K562 (cell line): ENCODE measurements around the gene DLGAP1. TPM values are rescaled to one million over a fixed set of nuclear protein-coding genes. Genes with fewer than 3 reads are reported as not detected.

Source experiments
- ATAC-seq: fragments of 200-7000 bp; cut with Tn5 transposase; 3 replicates; pipeline ENCODE4 v1.9.1; 2020; ENCODE audit warnings: moderate library complexity
- BruUV-seq: library from RNA; stranded (reverse); fragments of 400-500 nt; replicated peaks from 2 replicates; lab custom pipeline; 2021; lab: Mats Ljungman, UMichigan
- CTCF ChIA-PET: fragments of 300-600 bp; formaldehyde crosslinking; extraction: SDS; loops from one replicate; lab custom pipeline; 2021; ENCODE audit warnings: low intra/inter-chr PET ratio; lab: Yijun Ruan, JAX
- POLR2A ChIA-PET: fragments of 300-600, 350-650 bp; sonication (Branson Sonifier 250); formaldehyde crosslinking; extraction: SDS; loops from one replicate; lab custom pipeline; 2021; ENCODE audit warnings: antibody characterized with exemption, inconsistent platforms; lab: Yijun Ruan, JAX
- DNase-seq, 4 experiments: peaks; one replicate each; pipeline versions ENCODE4 v3.0.0 to v3.0.0-alpha.2; 2011 to 2018; ENCODE audit warnings: low spot score in 3 of 4, mixed read lengths in 3 of 4; ENCODE audit errors: extremely low read depth in 1 of 4
- FAIRE-seq: peaks from 2 replicates; lab custom pipeline; 2011; peaks lifted over from hg19 to GRCh38; lab: Jason Lieb, UNC
- H2AFZ ChIP-seq: 2 replicates; pipeline ENCODE4 v1.6.0; 2011; ENCODE audit warnings: low read depth, low read length, control low read depth, inconsistent platforms
- H3K27ac ChIP-seq: fragments of 200-600 bp; 3 replicates; pipeline ENCODE4 v1.8.0; 2011; ENCODE audit warnings: low read depth, mild to moderate bottlenecking, control low read depth, inconsistent platforms, low read length, moderate library complexity, mixed read lengths; ENCODE audit errors: extremely low read depth
- H3K27me3 ChIP-seq, 2 experiments: fragments of 300-600 bp in 1 of 2; 2 replicates in 1 of 2; 3 replicates in 1 of 2; pipeline versions ENCODE4 v1.6.0 to v1.8.0; 2011; ENCODE audit warnings: inconsistent platforms in 2 of 2, low read length in 2 of 2, mild to moderate bottlenecking in 1 of 2, mixed read lengths in 1 of 2, moderate library complexity in 1 of 2; ENCODE audit not compliant: control insufficient read depth in 2 of 2, insufficient read depth in 2 of 2
- H3K36me3 ChIP-seq: fragments of 300-600 bp; 3 replicates; pipeline ENCODE4 v1.8.0; 2011; ENCODE audit warnings: mild to moderate bottlenecking, low read length, inconsistent platforms; ENCODE audit not compliant: control insufficient read depth, insufficient read depth
- H3K4me1 ChIP-seq, 2 experiments: fragments of 200-600 bp in 1 of 2; replicated peaks in 1 of 2; 2 replicates in 1 of 2; 3 replicates in 1 of 2; pipeline versions ENCODE4 v1.5.1 to v1.8.0; 2011; ENCODE audit warnings: inconsistent platforms in 2 of 2, low read length in 2 of 2, mild to moderate bottlenecking in 1 of 2, mixed read lengths in 1 of 2, moderate library complexity in 1 of 2; ENCODE audit not compliant: control insufficient read depth in 2 of 2, insufficient read depth in 2 of 2
- H3K4me2 ChIP-seq: 2 replicates; pipeline ENCODE4 v1.6.1; 2011; ENCODE audit warnings: low read length, control low read depth, inconsistent platforms, mixed read lengths; ENCODE audit not compliant: insufficient read depth
- H3K4me3 ChIP-seq: fragments of 200-600 bp; sonication (generic), shearing (Covaris generic); 2 replicates; pipeline ENCODE4 v1.5.1; 2016; ENCODE audit warnings: control low read depth, inconsistent platforms
- H3K79me2 ChIP-seq: fragments of 200-600 bp; 3 replicates; pipeline ENCODE4 v1.8.0; 2011; ENCODE audit warnings: low read length, inconsistent platforms; ENCODE audit not compliant: control insufficient read depth, insufficient read depth
- H3K9ac ChIP-seq, 2 experiments: 2 replicates each; pipeline versions ENCODE4 v1.6.0 to v1.6.1; 2011; ENCODE audit warnings: low read depth in 2 of 2, low read length in 2 of 2, control low read depth in 1 of 2, inconsistent platforms in 1 of 2, mild to moderate bottlenecking in 1 of 2, mixed read lengths in 1 of 2; ENCODE audit not compliant: insufficient read depth in 1 of 2
- H3K9me1 ChIP-seq: one replicate; pipeline ENCODE4 v1.6.0; 2011; ENCODE audit warnings: inconsistent platforms, mild to moderate bottlenecking, low read length, moderate library complexity; ENCODE audit not compliant: control insufficient read depth, insufficient read depth
- H3K9me3 ChIP-seq: replicated peaks from 2 replicates; pipeline ENCODE4 v1.5.1; 2011; ENCODE audit warnings: low read depth, low read length, inconsistent platforms; ENCODE audit not compliant: control insufficient read depth, insufficient read depth
- H4K20me1 ChIP-seq: replicated peaks from 2 replicates; pipeline ENCODE4 v1.6.1; 2011; ENCODE audit warnings: low read length, inconsistent platforms, mixed read lengths; ENCODE audit not compliant: control insufficient read depth, insufficient read depth
- CREB3 ChIP-seq: fragments of 450-650 bp; conservative IDR thresholded peaks from 2 replicates; pipeline ENCODE4 v1.6.1; 2016; ENCODE audit warnings: missing genetic modification characterization, low read depth, mild to moderate bottlenecking, missing compliant biosample characterization, moderate library complexity
- EP300 ChIP-seq: IDR thresholded peaks from 2 replicates; pipeline ENCODE4 v1.6.1; 2012; ENCODE audit warnings: low read length, improper control_type of control experiment
- FOXA3 ChIP-seq, 2 experiments: fragments of 450-650 bp in 1 of 2; sonication (generic) in 1 of 2; formaldehyde crosslinking; IDR thresholded peaks in 1 of 2; conservative IDR thresholded peaks in 1 of 2; 2 replicates each; pipeline versions ENCODE4 v1.4.0 to v1.8.0; 2020 to 2022; ENCODE audit warnings: mild to moderate bottlenecking in 2 of 2, missing genetic modification reagents in 1 of 2
- FOXP1 ChIP-seq: sonication (generic); formaldehyde crosslinking; IDR thresholded peaks from 2 replicates; pipeline ENCODE4 v1.8.0; 2022; ENCODE audit warnings: mild to moderate bottlenecking, missing genetic modification reagents
- NR0B1 ChIP-seq: fragments of 450-650 bp; IDR thresholded peaks from one replicate; pipeline ENCODE4 v1.6.1; 2018; ENCODE audit warnings: mild to moderate bottlenecking, moderate library complexity; ENCODE audit not compliant: partially characterized antibody
- TAL1 ChIP-seq: fragments of 450-650 bp; IDR thresholded peaks from 2 replicates; pipeline ENCODE4 v1.6.1; 2016; ENCODE audit warnings: mild to moderate bottlenecking
- TCF3 ChIP-seq: sonication (generic); formaldehyde crosslinking; IDR thresholded peaks from 2 replicates; pipeline ENCODE4 v1.4.0; 2020; ENCODE audit warnings: mild to moderate bottlenecking, missing genetic modification reagents
- TEAD1 ChIP-seq, 2 experiments: fragments of 450-650 bp in 1 of 2; sonication (generic) in 1 of 2; formaldehyde crosslinking; IDR thresholded peaks; 2 replicates each; pipeline versions ENCODE4 v1.4.0 to v1.8.0; 2020 to 2022; ENCODE audit warnings: mild to moderate bottlenecking in 2 of 2, missing genetic modification reagents in 1 of 2
- TRIM24 ChIP-seq, 2 experiments: fragments of 450-650 bp; IDR thresholded peaks; 2 replicates each; pipeline ENCODE4 v1.6.1; 2016
- USF1 ChIP-seq: sonication (generic); formaldehyde crosslinking; IDR thresholded peaks from 2 replicates; pipeline ENCODE4 v1.9.0; 2022; ENCODE audit warnings: mild to moderate bottlenecking, missing genetic modification reagents
- ZNF444 ChIP-seq: fragments of 250-450 bp; sonication (Bioruptor Pico); IDR thresholded peaks from 2 replicates; pipeline ENCODE4 v1.4.0; 2020; ENCODE audit warnings: mild to moderate bottlenecking, moderate library complexity
- WGBS: fragments of 100-300 bp; shearing (Covaris generic); methylation state at CpG from one replicate; pipeline ENCODE4 v1.1.6; 2016; ENCODE audit warnings: low coverage, mixed read lengths; ENCODE audit not compliant: insufficient coverage; ENCODE audit errors: missing lambda C conversion rate; 5-methylcytosine and 5-hydroxymethylcytosine counted together
- in situ Hi-C: fragments of 300-500 bp; cut with MboI; formaldehyde crosslinking; loops from 4 replicates; pipeline ENCODE4 v1.15.0; 2018; ENCODE audit warnings: inconsistent platforms, mixed read lengths
- intact Hi-C: fragments of 100-400 bp; cut with micrococcal nuclease; formaldehyde crosslinking; loops from 2 replicates; pipeline ENCODE4 v1.14.2; 2022
- polyA plus RNA-seq, 8 experiments: library from polyadenylated mRNA; depleted of rRNA in 4 of 8; stranded (reverse) in 5 of 8; unstranded in 3 of 8; fragments of >200 nt; fragmentation: Nextera tagmentation in 2 of 8; fragmentation: Illumina TruSeq in 1 of 8; extraction: Ambion mirVana in 2 of 8; extraction: Trizol in 1 of 8; gene quantifications; 2 replicates each; pipeline versions ENCODE4 v1.2.1 to v1.2.3, GENCODE V29; 2011 to 2014; ENCODE audit warnings: inconsistent platforms in 1 of 8, missing spikeins in 1 of 8
- total RNA-seq, 7 experiments: library from RNA; depleted of rRNA in 6 of 7; stranded (reverse); fragments of >200 nt in 6 of 7; fragmentation: Illumina TruSeq in 2 of 7; extraction: Trizol in 2 of 7; gene quantifications; 2 replicates each; pipeline versions ENCODE4 v1.2.1 to v1.2.3, GENCODE V29; 2011 to 2021; ENCODE audit warnings: low replicate concordance in 1 of 7

DLGAP1 gene
- total and polyA plus RNA-seq, 9 of the 15 experiments (the other 6 are each of a cell fraction or from before 2014, with no cell fraction given), result 0.04 to 0.22 (median 0.08) TPM

DNA sequence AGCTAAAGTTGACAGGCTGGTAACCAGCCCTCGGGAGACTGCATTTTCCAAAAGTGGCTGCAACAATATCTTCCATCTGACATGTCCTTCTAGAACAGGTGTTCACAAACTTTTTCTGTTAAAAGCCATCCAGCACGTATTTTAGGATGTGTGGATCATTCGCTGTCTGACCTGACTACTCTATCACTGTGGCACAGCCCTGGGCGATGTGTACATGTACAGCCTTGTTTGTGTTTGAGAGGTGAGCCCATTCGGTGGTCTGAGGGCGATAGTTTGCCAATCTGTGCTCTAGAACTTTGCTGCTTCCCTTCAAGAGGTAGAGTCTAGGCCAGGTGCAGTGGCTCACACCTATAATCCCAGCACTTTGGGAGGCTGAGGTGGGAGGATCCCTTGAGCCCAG is 839.0 kb downstream of the DLGAP1 start:
- CTCF ChIA-PET, result no interaction called here
- H3K9ac ChIP-seq, result peak overlapping the region; percentile 16 to 32; a peak in 3 of 4 replicates
- H3K27me3 ChIP-seq, result no peaks in the 10 kb centered on the region
- H3K9me1 ChIP-seq, result no peaks in the 10 kb centered on the region
- no peaks in the 10 kb centered on the region; the same call in 1 of the 2 replicates for H3K9me3 ChIP-seq
- no peaks in the 10 kb centered on the region for H4K20me1 ChIP-seq
- peak; percentile 2; the same call in 1 of the 3 replicates for ATAC-seq
- no peak overlapping the region; the same call in 1 of the 2 replicates for H3K4me2 ChIP-seq
- intact Hi-C loops, result no loop called here
- TF ChIP-seq USF1 (CRISPR knock-in tag), result peak; percentile 34
- peak in 1 of 2 experiments; percentile 10; a peak in 1 of 4 replicates for TF ChIP-seq TRIM24 (IDR thresholded peaks at IDR 0.05)
- TF ChIP-seq TEAD1 (CRISPR knock-in tag; IDR thresholded peaks at IDR 0.05), result 0 out of 4 replicates have a peak, but pooled peaks of 1 of the 2 experiments have one; percentile 28
- peak in 1 of 2 experiments; percentile 60; a peak in 1 of 4 replicates for TF ChIP-seq FOXA3 (CRISPR knock-in tag; conservative IDR thresholded peaks at IDR 0.05 in 1 of 2, IDR thresholded peaks at IDR 0.05 in 1 of 2)
- peak; percentile 59; the same call in 1 of the 2 replicates for TF ChIP-seq TAL1
- TF ChIP-seq FOXP1 (CRISPR knock-in tag), result 0 out of 2 replicates have a peak, but pooled peaks have one; percentile 31
- no peak for TF ChIP-seq CREB3
- TF ChIP-seq NR0B1, result no peak
- no peak for TF ChIP-seq EP300
- no peak for TF ChIP-seq ZNF444 (CRISPR knock-in tag)
- peak; percentile 39; the same call in 1 of the 2 replicates for TF ChIP-seq TCF3 (CRISPR knock-in tag)
- TF ChIP-seq, all 486 proteins: peak for 7
- H3K79me2 ChIP-seq, result no peaks in the 10 kb centered on the region
- in situ Hi-C loops, result no loop called here
- no TSS peak for BruUV-seq
- peak in 1 of 4 experiments; percentile 47 for DNase-seq
- peaks cover 39 to 55% of the 10 kb centered on the region in 2 experiments for H3K4me1 ChIP-seq
- H2AFZ ChIP-seq, result peak overlapping the region; percentile 53; the same call in 1 of the 2 replicates
- H3K36me3 ChIP-seq, result no peaks in the 10 kb centered on the region
- POLR2A ChIA-PET, result interaction anchor here (1.0 to 3.1 kb wide), 5 partner anchors 8 to 38 kb away, joined by 3 to 27 read pairs (median 11); no protein-coding TSS in a partner anchor
- peak overlapping the region; percentile 54 for H3K27ac ChIP-seq
- H3K4me3 ChIP-seq, result no peak overlapping the region
- FAIRE-seq, result no peak
- 44% methylated on average over 6 of the region's 6 CpGs for WGBS
